HEK293 (cell line): Measurements from ENCODE around the gene PLEKHH2.

ENCODE experiments used
- CTCF ChIA-PET: fragments of 350-600 bp; formaldehyde crosslinking; extraction: SDS; loops from one replicate; lab custom pipeline; 2021; ENCODE audit warnings: antibody characterized with exemption; lab: Yijun Ruan, JAX
- POLR2A ChIA-PET: fragments of 300-600 bp; formaldehyde crosslinking; extraction: SDS; loops from one replicate; lab custom pipeline; 2020; ENCODE audit warnings: antibody characterized with exemption, inconsistent platforms; lab: Yijun Ruan, JAX
- H3K27ac ChIP-seq: fragments of 200-500 bp; sonication (Bioruptor generic); 2 replicates; pipeline ENCODE4 v1.5.1; 2014; ENCODE audit warnings: low read depth, low read length, control low read depth, inconsistent platforms; ENCODE audit errors: extremely low read depth
- H3K36me3 ChIP-seq, 2 experiments: fragments of 200-500 bp in 1 of 2; sonication (Bioruptor generic) in 1 of 2; 1 replicate in 1 of 2; 2 replicates in 1 of 2; pipeline ENCODE4 v1.5.1; 2014 to 2017; ENCODE audit warnings: inconsistent platforms in 2 of 2, low read length in 2 of 2; ENCODE audit not compliant: control insufficient read depth in 2 of 2, insufficient read depth in 1 of 2
- H3K4me1 ChIP-seq: fragments of 200-500 bp; sonication (Bioruptor generic); 2 replicates; pipeline ENCODE4 v1.5.1; 2014; ENCODE audit warnings: mild to moderate bottlenecking, low read length, inconsistent platforms; ENCODE audit not compliant: control insufficient read depth, insufficient read depth
- H3K4me3 ChIP-seq: 2 replicates; pipeline ENCODE4 v1.5.1; 2011; ENCODE audit warnings: low read depth, mild to moderate bottlenecking, control low read depth, low read length, moderate library complexity
- H3K9me3 ChIP-seq: fragments of 200-500 bp; sonication (Bioruptor generic); 2 replicates; pipeline ENCODE4 v1.5.1; 2014; ENCODE audit warnings: low read depth, low read length, inconsistent platforms; ENCODE audit not compliant: control insufficient read depth, insufficient read depth
- HOXC10 ChIP-seq: sonication (generic); formaldehyde crosslinking; IDR thresholded peaks from 2 replicates; pipeline ENCODE4 v1.8.1; 2023; ENCODE audit warnings: mild to moderate bottlenecking, missing genetic modification reagents
- IKZF3 ChIP-seq: fragments of 450-650 bp; IDR thresholded peaks from 2 replicates; pipeline ENCODE4 v1.5.0; 2018; ENCODE audit warnings: missing biosample characterization, mild to moderate bottlenecking, missing genetic modification characterization, moderate library complexity
- KLF1 ChIP-seq: fragments of 450-650 bp; formaldehyde crosslinking; IDR thresholded peaks from 2 replicates; pipeline ENCODE4 v1.5.1; 2016; ENCODE audit warnings: missing biosample characterization, missing genetic modification characterization
- KLF16 ChIP-seq: fragments of 450-650 bp; formaldehyde crosslinking; IDR thresholded peaks from 2 replicates; pipeline ENCODE4 v1.5.1; 2017; ENCODE audit warnings: missing biosample characterization, missing genetic modification characterization
- KLF17 ChIP-seq: fragments of 450-650 bp; formaldehyde crosslinking; IDR thresholded peaks from 2 replicates; pipeline ENCODE4 v1.5.1; 2016; ENCODE audit warnings: missing biosample characterization, missing genetic modification characterization
- KLF9 ChIP-seq: fragments of 450-650 bp; formaldehyde crosslinking; IDR thresholded peaks from 2 replicates; pipeline ENCODE4 v1.5.1; 2016; ENCODE audit warnings: missing biosample characterization, missing genetic modification characterization, low read depth
- RBAK ChIP-seq: fragments of 450-650 bp; formaldehyde crosslinking; IDR thresholded peaks from 2 replicates; pipeline ENCODE4 v1.5.1; 2016; ENCODE audit warnings: missing biosample characterization, missing genetic modification characterization
- SETDB1 ChIP-seq: IDR thresholded peaks from one replicate; pipeline ENCODE4 v1.6.1; 2017; ENCODE audit warnings: mild to moderate bottlenecking, low read length, moderate library complexity, mixed read lengths; ENCODE audit not compliant: insufficient read length
- SP7 ChIP-seq: fragments of 450-650 bp; formaldehyde crosslinking; IDR thresholded peaks from 2 replicates; pipeline ENCODE4 v1.5.1; 2016; ENCODE audit warnings: missing biosample characterization, missing genetic modification characterization
- TSHZ1 ChIP-seq: fragments of 450-650 bp; formaldehyde crosslinking; IDR thresholded peaks from 2 replicates; pipeline ENCODE4 v1.5.1; 2016; ENCODE audit warnings: missing biosample characterization, missing genetic modification characterization, borderline replicate concordance
- YY2 ChIP-seq: fragments of 450-650 bp; formaldehyde crosslinking; IDR thresholded peaks from 2 replicates; pipeline ENCODE4 v1.5.1; 2016; ENCODE audit warnings: missing biosample characterization, missing genetic modification characterization
- ZBTB17 ChIP-seq: fragments of 450-650 bp; formaldehyde crosslinking; IDR thresholded peaks from 2 replicates; pipeline ENCODE4 v1.5.1; 2016; ENCODE audit warnings: missing biosample characterization, missing genetic modification characterization
- ZFHX2 ChIP-seq: fragments of 450-650 bp; formaldehyde crosslinking; conservative IDR thresholded peaks from 2 replicates; pipeline ENCODE4 v1.5.1; 2016; ENCODE audit warnings: missing biosample characterization, missing genetic modification characterization
- ZFP69B ChIP-seq: fragments of 450-650 bp; formaldehyde crosslinking; IDR thresholded peaks from 2 replicates; pipeline ENCODE4 v1.5.1; 2016; ENCODE audit warnings: missing biosample characterization, missing genetic modification characterization
- ZNF174 ChIP-seq: fragments of 450-650 bp; formaldehyde crosslinking; IDR thresholded peaks from 2 replicates; pipeline ENCODE4 v1.5.0; 2017; ENCODE audit warnings: missing biosample characterization, mild to moderate bottlenecking, missing genetic modification characterization
- ZNF175 ChIP-seq: fragments of 450-650 bp; formaldehyde crosslinking; IDR thresholded peaks from 2 replicates; pipeline ENCODE4 v1.5.1; 2016; ENCODE audit warnings: missing biosample characterization, missing genetic modification characterization
- ZNF184 ChIP-seq: fragments of 450-650 bp; IDR thresholded peaks from 2 replicates; pipeline ENCODE4 v1.5.1; 2018; ENCODE audit warnings: missing biosample characterization, mild to moderate bottlenecking, missing genetic modification characterization
- ZNF19 ChIP-seq: fragments of 450-650 bp; formaldehyde crosslinking; IDR thresholded peaks from 2 replicates; pipeline ENCODE4; 2016; ENCODE audit warnings: missing biosample characterization, missing genetic modification characterization, low read depth
- ZNF2 ChIP-seq: fragments of 450-650 bp; formaldehyde crosslinking; IDR thresholded peaks from 2 replicates; pipeline ENCODE4 v1.5.1; 2016; ENCODE audit warnings: missing biosample characterization, missing genetic modification characterization
- ZNF223 ChIP-seq: fragments of 450-650 bp; formaldehyde crosslinking; IDR thresholded peaks from 2 replicates; pipeline ENCODE4 v1.5.1; 2016; ENCODE audit warnings: missing biosample characterization, missing genetic modification characterization
- ZNF23 ChIP-seq: fragments of 450-650 bp; formaldehyde crosslinking; IDR thresholded peaks from 2 replicates; pipeline ENCODE4 v1.5.1; 2016; ENCODE audit warnings: missing biosample characterization, missing genetic modification characterization, borderline replicate concordance
- ZNF37A ChIP-seq: fragments of 450-650 bp; IDR thresholded peaks from 2 replicates; pipeline ENCODE4 v1.5.1; 2018; ENCODE audit warnings: missing biosample characterization, missing genetic modification characterization
- ZNF394 ChIP-seq: fragments of 450-650 bp; formaldehyde crosslinking; IDR thresholded peaks from 2 replicates; pipeline ENCODE4 v1.5.1; 2016; ENCODE audit warnings: missing biosample characterization, missing genetic modification characterization, mild to moderate bottlenecking, moderate library complexity, borderline replicate concordance
- ZNF423 ChIP-seq: fragments of 450-650 bp; formaldehyde crosslinking; IDR thresholded peaks from 2 replicates; pipeline ENCODE4 v1.5.1; 2016; ENCODE audit warnings: missing biosample characterization, missing genetic modification characterization
- ZNF521 ChIP-seq: fragments of 450-650 bp; formaldehyde crosslinking; IDR thresholded peaks from 2 replicates; pipeline ENCODE4 v1.5.1; 2017; ENCODE audit warnings: missing biosample characterization, mild to moderate bottlenecking, missing genetic modification characterization
- ZNF560 ChIP-seq: fragments of 450-650 bp; formaldehyde crosslinking; IDR thresholded peaks from 2 replicates; pipeline ENCODE4 v1.5.1; 2017; ENCODE audit warnings: missing biosample characterization, missing genetic modification characterization, borderline replicate concordance
- ZNF600 ChIP-seq: fragments of 450-650 bp; formaldehyde crosslinking; IDR thresholded peaks from 2 replicates; pipeline ENCODE4 v1.5.1; 2016; ENCODE audit warnings: missing biosample characterization, missing genetic modification characterization
- ZNF645 ChIP-seq: fragments of 450-650 bp; formaldehyde crosslinking; IDR thresholded peaks from 2 replicates; pipeline ENCODE4; 2016; ENCODE audit warnings: missing biosample characterization, missing genetic modification characterization
- ZNF768 ChIP-seq: fragments of 450-650 bp; formaldehyde crosslinking; IDR thresholded peaks from 2 replicates; pipeline ENCODE4 v1.5.1; 2018; ENCODE audit warnings: missing biosample characterization, mild to moderate bottlenecking, missing genetic modification characterization
- ZNF785 ChIP-seq: fragments of 450-650 bp; formaldehyde crosslinking; IDR thresholded peaks from 2 replicates; pipeline ENCODE4 v1.5.1; 2016; ENCODE audit warnings: missing biosample characterization, missing genetic modification characterization
- ZNF843 ChIP-seq: fragments of 450-650 bp; formaldehyde crosslinking; IDR thresholded peaks from 2 replicates; pipeline ENCODE4 v1.5.1; 2016; ENCODE audit warnings: missing biosample characterization, missing genetic modification characterization
- ZSCAN4 ChIP-seq: fragments of 450-650 bp; formaldehyde crosslinking; IDR thresholded peaks from 2 replicates; pipeline ENCODE4 v1.5.1; 2017; ENCODE audit warnings: missing biosample characterization, missing genetic modification characterization

The PLEKHH2 gene

GRCh38 chr2:43748333-43748732 lies 111.3 kb downstream of the PLEKHH2 start:
- Histone ChIP-seq H3K4me1 (no peaks in the 10 kb centered on the region), H3K36me3 (peaks cover 3 to 7% of the 10 kb centered on the region in 2 experiments), H3K9me3 (no peaks in the 10 kb centered on the region), H3K27ac (no peak overlapping the region), H3K4me3 (no peak overlapping the region)
- POLR2A ChIA-PET = no interaction called here
- CTCF ChIA-PET = interaction anchor here (1.1 kb wide), 1 partner anchor 138 kb away, joined by 3 read pairs; no protein-coding TSS in a partner anchor
- TF ChIP-seq ZNF785 (tag by site-specific recombination) = no peak
- no peak for TF ChIP-seq ZNF600 (tag by site-specific recombination)
- TF ChIP-seq IKZF3 = no peak
- TF ChIP-seq KLF9 (tag by site-specific recombination) = no peak
- no peak for TF ChIP-seq ZNF184
- TF ChIP-seq SP7 (tag by site-specific recombination) = no peak
- no peak for TF ChIP-seq ZNF2
- TF ChIP-seq TSHZ1 = no peak
- no peak for TF ChIP-seq ZFHX2 (tag by site-specific recombination)
- TF ChIP-seq ZNF843 (tag by site-specific recombination) = no peak
- TF ChIP-seq ZNF37A (tag by site-specific recombination) = no peak
- no peak for TF ChIP-seq ZNF175 (tag by site-specific recombination)
- TF ChIP-seq YY2 = no peak
- TF ChIP-seq ZNF223 (tag by site-specific recombination) = no peak
- TF ChIP-seq ZNF174 (tag by site-specific recombination) = no peak
- TF ChIP-seq ZNF23 (tag by site-specific recombination) = no peak
- TF ChIP-seq ZNF423 (tag by site-specific recombination) = no peak
- no peak for TF ChIP-seq ZNF521 (tag by site-specific recombination)
- TF ChIP-seq ZFP69B (tag by site-specific recombination) = no peak
- TF ChIP-seq ZNF645 (tag by site-specific recombination) = no peak

GRCh38 chr2:43749583-43749982 lies 112.5 kb downstream of the PLEKHH2 start:
- H3K9me3 ChIP-seq = no peaks in the 10 kb centered on the region
- peaks cover 0 to 6% of the 10 kb centered on the region in 2 experiments; a peak in 2 of 3 replicates for H3K36me3 ChIP-seq
- ChIA-PET POLR2A (no interaction called here), CTCF (no interaction called here)
- H3K4me1 ChIP-seq = no peaks in the 10 kb centered on the region
- TF ChIP-seq ZBTB17 (tag by site-specific recombination) = no peak
- no peak for TF ChIP-seq ZNF19 (tag by site-specific recombination)
- no peak for TF ChIP-seq ZNF560 (tag by site-specific recombination)
- no peak for TF ChIP-seq RBAK (tag by site-specific recombination)
- TF ChIP-seq ZNF768 (tag by site-specific recombination) = no peak
- TF ChIP-seq ZNF184 = no peak
- TF ChIP-seq KLF1 (tag by site-specific recombination) = no peak
- TF ChIP-seq ZNF394 (tag by site-specific recombination) = no peak
- no peak for TF ChIP-seq HOXC10 (CRISPR knock-in tag)
- TF ChIP-seq KLF16 = no peak
- no peak for TF ChIP-seq SETDB1
- no peak for TF ChIP-seq ZSCAN4 (tag by site-specific recombination)
- no peak for TF ChIP-seq KLF17
- TF ChIP-seq ZFHX2 (tag by site-specific recombination) = no peak
- TF ChIP-seq, all 188 proteins: peak for 0
- no peak overlapping the region for H3K4me3 ChIP-seq
- H3K27ac ChIP-seq = no peak overlapping the region
